Skeletal muscle satellite cell (primary cell): ENCODE results near the gene KCNH1.

ENCODE experiments used
- H3K27me3 ChIP-seq: 2 replicates; pipeline ENCODE4 v1.7.0; 2013; ENCODE audit warnings: low read length; ENCODE audit not compliant: control insufficient read depth, insufficient read depth
- H3K36me3 ChIP-seq: 2 replicates; pipeline ENCODE4 v1.7.0; 2013; ENCODE audit warnings: mild to moderate bottlenecking, control low read depth, low read length; ENCODE audit not compliant: insufficient read depth
- H3K4me1 ChIP-seq: 2 replicates; pipeline ENCODE4 v1.7.0; 2013; ENCODE audit warnings: low read length; ENCODE audit not compliant: control insufficient read depth, insufficient read depth
- H3K4me2 ChIP-seq: 2 replicates; pipeline ENCODE4 v1.7.0; 2013; ENCODE audit warnings: mild to moderate bottlenecking, low read length
- H3K4me3 ChIP-seq: 2 replicates; pipeline ENCODE4 v1.7.0; 2013; ENCODE audit warnings: low read length
- H3K9ac ChIP-seq: 2 replicates; pipeline ENCODE4 v1.7.0; 2013; ENCODE audit warnings: mild to moderate bottlenecking, low read depth, low read length, moderate library complexity
- H3K9me3 ChIP-seq: replicated peaks from 2 replicates; pipeline ENCODE4 v1.7.0; 2013; ENCODE audit warnings: mild to moderate bottlenecking, control low read depth, low read length

Gene KCNH1

DNA sequence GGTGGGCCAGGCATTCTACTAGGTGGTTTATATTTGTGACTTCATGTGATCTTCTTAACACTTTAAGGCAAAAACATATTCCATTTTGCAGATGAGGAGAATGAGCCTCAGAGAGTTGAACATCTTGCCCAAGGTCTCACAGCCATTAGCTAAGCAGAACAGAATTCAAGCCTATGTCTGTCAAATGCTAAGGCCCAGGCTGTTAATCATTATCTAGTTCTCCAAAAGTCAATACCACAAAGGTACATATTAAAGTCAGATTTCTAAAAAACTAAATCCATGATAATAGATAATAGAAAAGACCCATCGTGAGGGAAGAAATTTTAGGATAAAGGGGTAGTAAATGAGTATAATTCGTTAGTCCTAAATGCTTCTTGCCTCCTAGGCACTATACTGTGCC lies 234.3 kb downstream of the KCNH1 start:
- H3K9ac ChIP-seq: no peak overlapping the region
- H3K36me3 ChIP-seq: no peaks in the 10 kb centered on the region
- H3K4me2 ChIP-seq: no peak overlapping the region
- no peak overlapping the region for H3K4me3 ChIP-seq
- H3K27me3 ChIP-seq: no peaks in the 10 kb centered on the region
- no peaks in the 10 kb centered on the region for H3K4me1 ChIP-seq
- no peaks in the 10 kb centered on the region for H3K9me3 ChIP-seq

- H3K4me3 ChIP-seq: no peak overlapping the region
- H3K27me3 ChIP-seq: no peaks in the 10 kb centered on the region
- no peak overlapping the region for H3K9ac ChIP-seq
- no peak overlapping the region for H3K4me2 ChIP-seq
- no peaks in the 10 kb centered on the region for H3K9me3 ChIP-seq
- no peaks in the 10 kb centered on the region for H3K4me1 ChIP-seq
- no peaks in the 10 kb centered on the region for H3K36me3 ChIP-seq
Observed at GRCh38 chr1:210898473-210898872, 235.5 kb downstream of the KCNH1 start.

DNA sequence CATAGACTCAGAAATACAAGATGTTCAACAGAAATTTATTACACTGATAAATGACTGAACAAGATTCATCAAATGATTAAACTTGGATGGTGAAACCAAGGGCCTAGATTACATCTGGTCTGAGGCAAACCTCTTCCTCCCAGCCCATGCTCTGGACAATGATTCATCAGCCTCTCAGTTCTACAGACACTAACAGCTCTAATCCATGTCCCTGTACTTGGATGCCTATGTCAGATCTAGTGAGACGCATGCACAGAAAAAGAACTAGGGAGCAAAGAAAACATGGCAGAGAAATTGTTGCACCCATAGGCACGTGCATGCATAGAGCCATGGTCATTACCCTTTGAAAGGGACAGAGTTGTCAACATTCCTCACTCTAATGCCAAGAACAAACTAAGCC lies 250.1 kb downstream of the KCNH1 start:
- H3K4me2 ChIP-seq: peak overlapping the region; percentile 75
- H3K36me3 ChIP-seq: no peaks in the 10 kb centered on the region
- no peaks in the 10 kb centered on the region for H3K27me3 ChIP-seq
- H3K9ac ChIP-seq: no peak overlapping the region
- no peaks in the 10 kb centered on the region for H3K9me3 ChIP-seq
- peaks cover 26% of the 10 kb centered on the region for H3K4me1 ChIP-seq
- H3K4me3 ChIP-seq: no peak overlapping the region

DNA sequence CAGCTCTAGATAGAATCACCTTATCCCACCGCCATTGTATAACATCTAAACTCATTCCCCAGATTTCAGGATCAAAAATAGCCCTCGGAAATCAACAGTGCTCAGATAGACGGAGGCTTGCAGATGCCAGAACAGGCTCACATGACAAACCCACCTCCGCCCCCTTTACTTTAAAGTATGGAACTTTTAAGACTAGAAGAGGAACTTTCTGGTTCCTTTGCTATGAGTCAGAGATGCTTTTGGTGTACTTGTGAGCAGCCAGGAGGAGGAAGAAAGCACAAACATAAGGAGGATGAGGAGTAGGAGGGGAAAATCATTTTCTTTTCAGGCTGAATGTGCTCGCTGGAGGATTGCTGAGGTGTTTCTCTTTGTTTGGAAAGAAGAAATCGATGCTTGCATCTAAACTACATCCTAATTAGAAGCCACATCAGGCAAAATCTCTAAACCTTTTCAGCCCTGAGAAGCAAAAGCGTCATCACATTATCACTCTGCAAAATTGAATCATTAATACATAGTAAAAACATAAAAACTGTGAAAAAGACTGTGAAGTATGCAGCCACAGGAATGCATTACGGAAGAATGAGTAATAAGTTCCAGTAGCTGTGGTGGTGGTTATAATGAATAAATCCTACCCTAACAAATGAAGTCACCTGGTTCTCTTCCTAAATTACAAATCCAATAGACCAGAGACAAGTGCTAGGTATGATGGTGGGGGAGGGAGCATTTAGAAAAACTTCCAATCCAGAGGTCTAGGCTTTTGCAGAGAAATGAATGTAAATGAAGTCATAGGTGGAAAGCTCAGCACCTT lies 251.3 kb downstream of the KCNH1 start:
- Histone ChIP-seq H3K9me3 (no peaks in the 10 kb centered on the region), H3K9ac (peak overlapping the region; percentile 53), H3K36me3 (no peaks in the 10 kb centered on the region), H3K27me3 (no peaks in the 10 kb centered on the region), H3K4me1 (peaks cover 26% of the 10 kb centered on the region), H3K4me2 (peak overlapping the region; percentile 75), H3K4me3 (peak overlapping the region; percentile 44)

- H3K4me3 ChIP-seq: no peak overlapping the region
- H3K9me3 ChIP-seq: no peaks in the 10 kb centered on the region
- H3K36me3 ChIP-seq: no peaks in the 10 kb centered on the region
- no peak overlapping the region for H3K9ac ChIP-seq
- H3K4me1 ChIP-seq: peaks cover 15% of the 10 kb centered on the region
- H3K4me2 ChIP-seq: no peak overlapping the region
- no peaks in the 10 kb centered on the region for H3K27me3 ChIP-seq
Observed at GRCh38 chr1:210878564-210878963, 255.4 kb downstream of the KCNH1 start.

DNA sequence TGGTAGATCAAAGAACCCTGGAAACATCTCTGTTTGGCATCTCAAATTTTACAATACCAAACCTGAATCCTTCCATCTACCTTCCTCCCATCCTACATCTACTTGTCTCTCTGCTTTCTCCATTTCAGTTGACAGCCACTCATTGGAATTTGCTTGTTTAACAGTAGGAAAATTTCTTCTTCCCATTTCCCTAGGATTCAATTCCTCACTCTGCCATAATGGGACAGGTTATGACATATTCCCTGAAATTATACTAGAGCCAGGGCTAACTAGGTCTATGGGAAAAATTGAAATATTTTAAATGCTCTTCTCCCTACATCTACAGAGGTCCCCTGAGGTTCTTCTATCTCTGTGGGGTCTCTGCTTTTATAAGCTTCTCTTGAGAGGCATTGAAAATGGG lies 257.7 kb downstream of the KCNH1 start:
- Histone ChIP-seq H3K27me3 (no peaks in the 10 kb centered on the region), H3K36me3 (no peaks in the 10 kb centered on the region), H3K9me3 (no peaks in the 10 kb centered on the region), H3K4me2 (no peak overlapping the region), H3K4me3 (no peak overlapping the region), H3K9ac (no peak overlapping the region), H3K4me1 (no peaks in the 10 kb centered on the region)

- Histone ChIP-seq H3K27me3 (no peaks in the 10 kb centered on the region), H3K4me3 (no peak overlapping the region), H3K36me3 (no peaks in the 10 kb centered on the region), H3K9ac (no peak overlapping the region), H3K4me2 (no peak overlapping the region), H3K9me3 (no peaks in the 10 kb centered on the region), H3K4me1 (no peaks in the 10 kb centered on the region)
Observed at GRCh38 chr1:210866532-210866931, 267.4 kb downstream of the KCNH1 start.

DNA sequence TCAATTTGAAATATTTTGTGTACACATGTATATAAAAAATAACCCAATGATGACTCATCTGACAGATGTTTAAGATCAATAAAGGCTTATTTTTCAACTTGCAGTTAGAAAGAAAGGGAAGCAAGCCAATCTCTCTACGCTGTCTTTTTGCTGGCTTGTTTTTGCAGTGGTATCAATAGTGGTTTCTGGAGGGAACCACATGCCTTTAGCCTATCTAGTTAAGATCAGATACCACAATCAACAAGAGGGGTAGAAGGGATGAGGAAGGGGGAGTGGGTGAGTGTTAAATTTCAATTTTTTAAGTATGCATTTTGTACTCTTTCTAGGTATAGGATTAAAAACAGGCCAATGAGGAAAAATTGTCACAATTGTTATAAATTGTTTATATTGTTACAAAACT lies 276.2 kb downstream of the KCNH1 start:
- H3K36me3 ChIP-seq: no peaks in the 10 kb centered on the region
- H3K9me3 ChIP-seq: no peaks in the 10 kb centered on the region
- no peaks in the 10 kb centered on the region for H3K27me3 ChIP-seq
- H3K4me3 ChIP-seq: no peak overlapping the region
- H3K9ac ChIP-seq: no peak overlapping the region
- H3K4me1 ChIP-seq: no peaks in the 10 kb centered on the region
- H3K4me2 ChIP-seq: no peak overlapping the region

- Histone ChIP-seq H3K9me3 (no peaks in the 10 kb centered on the region), H3K4me2 (no peak overlapping the region), H3K9ac (no peak overlapping the region), H3K27me3 (no peaks in the 10 kb centered on the region), H3K36me3 (no peaks in the 10 kb centered on the region), H3K4me3 (no peak overlapping the region), H3K4me1 (no peaks in the 10 kb centered on the region)
Observed at GRCh38 chr1:210857146-210857663, 276.7 kb downstream of the KCNH1 start.

GRCh38 chr1:210855440-210855839 lies 278.5 kb downstream of the KCNH1 start:
- H3K9me3 ChIP-seq: no peaks in the 10 kb centered on the region
- no peaks in the 10 kb centered on the region for H3K27me3 ChIP-seq
- H3K4me1 ChIP-seq: no peaks in the 10 kb centered on the region

DNA sequence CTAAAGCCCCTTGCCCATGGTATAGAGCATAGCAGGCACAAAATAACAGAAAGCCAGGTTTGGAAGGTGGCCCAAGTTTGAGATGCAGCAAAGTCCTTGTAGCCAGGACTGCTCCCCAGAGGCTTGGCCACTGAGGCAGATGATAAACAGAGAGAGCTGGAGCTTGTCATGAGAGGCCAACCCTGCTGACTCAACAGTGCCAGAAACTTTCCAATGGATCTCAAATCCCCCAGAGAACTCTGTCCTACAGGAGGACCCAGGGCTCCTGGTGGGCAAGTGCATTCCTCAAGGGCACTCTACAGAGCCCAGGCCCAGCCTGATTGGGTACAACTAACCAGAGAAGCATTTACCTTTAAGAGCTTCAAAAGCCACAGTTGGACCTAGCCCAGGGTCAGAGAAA lies 280.7 kb downstream of the KCNH1 start:
- Histone ChIP-seq H3K4me1 (no peaks in the 10 kb centered on the region), H3K36me3 (no peaks in the 10 kb centered on the region), H3K4me3 (no peak overlapping the region), H3K9me3 (no peaks in the 10 kb centered on the region), H3K27me3 (no peaks in the 10 kb centered on the region), H3K4me2 (no peak overlapping the region), H3K9ac (no peak overlapping the region)

More at GRCh38 chr1:210855440-210855839, 278.5 kb downstream of the KCNH1 start:
- Histone ChIP-seq H3K4me3 (no peak overlapping the region), H3K36me3 (no peaks in the 10 kb centered on the region), H3K9ac (no peak overlapping the region), H3K4me2 (no peak overlapping the region)

- Histone ChIP-seq H3K36me3 (no peaks in the 10 kb centered on the region), H3K4me3 (no peak overlapping the region), H3K4me2 (no peak overlapping the region), H3K4me1 (no peaks in the 10 kb centered on the region), H3K27me3 (no peaks in the 10 kb centered on the region), H3K9me3 (no peaks in the 10 kb centered on the region), H3K9ac (no peak overlapping the region)
Observed at GRCh38 chr1:210850556-210850955, 283.4 kb downstream of the KCNH1 start.
